Stromal cell of bone marrow (primary cell): ENCODE measurements around the gene ADGRG7.
"Not testable (repeated sequence)": the region's sequence is repeated elsewhere in the genome, so short reads cannot be mapped to it uniquely, and the experiment has no call there.

Experiments used
- DNase-seq: peaks from one replicate; pipeline ENCODE4 v3.0.0-alpha.2; 2012; ENCODE audit warnings: low read depth

ADGRG7 gene

GRCh38 chr3:100645913-100646312 lies 36.5 kb downstream of the ADGRG7 start:
- DNase-seq = no peak

GRCh38 chr3:100647171-100647570 lies 37.8 kb downstream of the ADGRG7 start:
- no peak for DNase-seq

GRCh38 chr3:100647657-100648056 lies 38.3 kb downstream of the ADGRG7 start:
- DNase-seq = no peak

- peak; percentile 75 for DNase-seq
Observed at GRCh38 chr3:100650651-100651619, 41.5 kb downstream of the ADGRG7 start.

GRCh38 chr3:100653604-100654294 lies 44.3 kb downstream of the ADGRG7 start:
- no peak for DNase-seq

DNA sequence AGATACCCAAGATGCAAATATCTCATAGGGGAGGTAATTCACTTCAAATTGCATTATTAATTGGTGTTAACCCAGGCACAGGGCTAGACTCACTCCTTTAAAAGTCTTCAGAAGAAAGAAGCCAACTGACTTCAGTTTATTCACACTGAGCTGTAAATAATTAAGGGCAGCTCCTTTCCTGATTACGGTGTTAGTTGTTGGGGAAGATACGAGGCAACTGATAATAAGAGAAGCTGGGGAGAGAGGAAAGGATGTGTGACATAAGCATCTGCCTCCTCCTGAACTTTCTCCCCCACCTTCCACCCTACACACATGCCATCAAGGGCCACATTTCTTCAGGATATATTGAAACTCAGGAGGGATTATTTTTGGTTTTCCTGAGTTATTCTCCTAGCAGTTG lies 47.5 kb downstream of the ADGRG7 start:
- DNase-seq = no peak

DNA sequence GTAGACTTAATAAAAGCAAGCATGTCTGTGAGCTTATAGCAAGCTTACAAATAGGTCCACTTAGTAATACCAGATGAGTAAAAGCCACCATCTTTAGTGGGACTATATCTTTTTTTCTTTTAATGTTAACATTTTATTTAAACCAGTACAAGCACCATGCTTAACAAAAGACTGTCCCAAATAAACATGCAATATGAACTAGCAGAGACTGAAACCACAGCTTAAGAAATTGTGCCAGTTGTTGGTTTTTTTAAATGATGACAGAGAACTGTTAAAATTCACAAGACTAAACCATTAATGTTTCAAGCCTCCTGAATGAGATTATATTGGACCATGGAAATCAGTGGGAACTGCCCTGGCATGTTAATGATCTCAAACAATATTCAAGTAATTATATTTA lies 51.9 kb downstream of the ADGRG7 start:
- peak; percentile 9 for DNase-seq

DNA sequence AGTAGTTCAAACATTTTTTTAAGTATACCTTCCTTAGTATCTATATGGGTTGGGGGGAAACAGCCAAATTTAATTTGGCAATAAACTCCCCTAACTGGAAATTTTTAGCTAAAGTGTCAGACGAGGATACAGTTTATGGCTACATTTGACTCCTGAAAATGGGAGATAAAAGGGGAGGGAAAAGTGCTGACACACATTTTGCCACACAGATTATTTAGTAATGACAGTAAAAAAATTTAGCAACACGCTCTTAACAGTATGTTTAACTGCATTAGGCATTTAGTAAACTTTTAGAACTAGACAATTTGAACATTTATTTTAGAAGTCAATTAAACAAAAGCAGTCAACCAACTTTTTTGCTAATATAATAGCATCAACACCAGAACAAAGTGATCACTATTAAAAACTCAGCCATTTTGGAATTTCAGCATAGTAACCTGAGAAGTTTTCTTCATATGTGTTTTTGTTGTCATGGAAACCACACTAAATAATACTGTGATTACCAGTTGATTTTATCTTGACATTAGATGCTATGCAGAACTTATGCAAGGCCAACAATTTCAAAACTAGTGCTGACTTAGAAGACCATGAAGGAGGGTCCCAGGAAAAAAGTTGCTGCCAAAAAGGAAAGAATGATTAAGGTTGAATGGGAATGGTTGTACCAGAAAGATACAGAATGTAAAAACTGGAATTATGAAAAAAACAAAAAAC lies 52.9 kb downstream of the ADGRG7 start:
- DNase-seq = peak; percentile 2

- no peak for DNase-seq
Observed at GRCh38 chr3:100665230-100665629, 55.8 kb downstream of the ADGRG7 start.

DNA sequence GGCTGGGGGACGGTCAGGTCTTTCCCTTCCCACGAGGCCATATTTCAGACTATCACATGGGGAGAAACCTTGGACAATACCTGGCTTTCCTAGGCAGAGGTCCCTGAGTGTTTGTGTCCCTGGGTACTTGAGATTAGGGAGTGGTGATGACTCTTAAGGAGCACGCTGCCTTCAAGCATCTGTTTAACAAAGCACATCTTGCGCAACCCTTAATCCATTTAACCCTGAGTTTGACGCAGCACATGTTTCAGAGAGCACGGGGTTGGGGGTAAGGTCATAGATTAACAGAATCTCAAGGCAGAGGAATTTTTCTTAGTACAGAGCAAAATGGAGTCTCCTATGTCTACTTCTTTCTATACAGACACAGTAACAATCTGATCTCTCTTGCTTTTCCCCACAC lies 57.3 kb downstream of the ADGRG7 start:
- DNase-seq = not testable (repeated sequence)

- DNase-seq = not testable (repeated sequence)
Observed at GRCh38 chr3:100667316-100667715, 57.9 kb downstream of the ADGRG7 start.

GRCh38 chr3:100670995-100671394 lies 61.6 kb downstream of the ADGRG7 start:
- not testable (repeated sequence) for DNase-seq

GRCh38 chr3:100681496-100681895 lies 72.1 kb downstream of the ADGRG7 start:
- no peak for DNase-seq

GRCh38 chr3:100682056-100682853 lies 72.9 kb downstream of the ADGRG7 start:
- DNase-seq = no peak

GRCh38 chr3:100682854-100683760 lies 73.7 kb downstream of the ADGRG7 start:
- no peak for DNase-seq

DNA sequence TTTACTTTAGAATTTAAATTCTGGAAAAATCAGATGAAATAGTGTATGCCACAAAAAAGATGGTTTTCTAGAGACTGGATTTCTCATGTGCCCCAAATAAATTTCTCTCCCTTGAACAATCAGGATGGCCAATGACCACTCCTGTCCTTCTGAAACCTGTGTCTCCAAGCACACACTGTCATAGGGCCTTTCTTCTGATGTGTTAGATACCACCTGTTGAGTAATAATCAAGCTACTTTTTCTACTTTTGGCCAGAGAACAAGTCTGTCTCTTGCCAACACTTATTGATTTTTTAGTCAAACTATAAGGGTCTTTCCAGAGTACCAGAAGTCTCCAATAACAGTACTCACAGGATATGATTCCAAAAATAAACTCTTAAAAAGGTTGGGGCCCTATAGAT lies 83.8 kb downstream of the ADGRG7 start:
- no peak for DNase-seq

GRCh38 chr3:100695696-100696095 lies 86.3 kb downstream of the ADGRG7 start:
- no peak for DNase-seq

DNA sequence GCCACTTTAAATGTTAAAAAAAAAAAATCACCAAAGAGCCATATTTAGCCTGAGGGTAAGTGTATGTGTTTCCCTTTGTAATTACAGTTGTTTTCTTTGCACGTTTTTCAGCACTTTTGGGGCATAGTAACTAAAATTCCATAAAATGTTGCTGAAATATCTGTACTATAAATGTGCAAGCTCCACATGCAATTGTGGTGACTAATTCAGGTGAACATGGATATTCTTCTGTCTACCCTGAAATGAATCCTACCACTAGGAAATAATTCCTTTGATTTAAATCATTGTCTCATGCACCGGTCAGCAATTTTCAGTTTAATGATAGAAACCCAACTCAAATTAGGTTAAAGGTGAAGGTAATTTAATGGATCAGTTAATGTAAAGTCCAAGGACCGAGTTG lies 86.8 kb downstream of the ADGRG7 start:
- DNase-seq = no peak

DNA sequence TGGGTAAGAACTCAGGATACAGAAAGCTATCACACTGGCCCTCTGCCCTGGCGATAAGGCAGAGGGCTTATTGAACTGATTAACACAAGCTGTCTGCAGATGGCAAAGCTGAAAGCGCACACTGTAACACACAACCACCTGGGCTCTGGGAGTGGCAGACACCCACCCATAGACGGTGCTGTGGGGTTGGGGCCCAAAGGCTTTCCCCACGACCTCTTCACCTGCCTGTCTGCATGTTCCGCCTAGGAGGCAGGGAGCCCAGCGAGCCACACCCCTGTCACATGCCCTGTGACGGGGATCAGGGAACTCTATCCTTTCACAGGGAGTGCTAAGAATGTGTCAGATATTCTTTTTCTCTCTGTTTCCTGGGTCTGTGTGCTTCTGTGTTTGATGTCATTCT lies 87.8 kb downstream of the ADGRG7 start:
- DNase-seq = no peak

DNA sequence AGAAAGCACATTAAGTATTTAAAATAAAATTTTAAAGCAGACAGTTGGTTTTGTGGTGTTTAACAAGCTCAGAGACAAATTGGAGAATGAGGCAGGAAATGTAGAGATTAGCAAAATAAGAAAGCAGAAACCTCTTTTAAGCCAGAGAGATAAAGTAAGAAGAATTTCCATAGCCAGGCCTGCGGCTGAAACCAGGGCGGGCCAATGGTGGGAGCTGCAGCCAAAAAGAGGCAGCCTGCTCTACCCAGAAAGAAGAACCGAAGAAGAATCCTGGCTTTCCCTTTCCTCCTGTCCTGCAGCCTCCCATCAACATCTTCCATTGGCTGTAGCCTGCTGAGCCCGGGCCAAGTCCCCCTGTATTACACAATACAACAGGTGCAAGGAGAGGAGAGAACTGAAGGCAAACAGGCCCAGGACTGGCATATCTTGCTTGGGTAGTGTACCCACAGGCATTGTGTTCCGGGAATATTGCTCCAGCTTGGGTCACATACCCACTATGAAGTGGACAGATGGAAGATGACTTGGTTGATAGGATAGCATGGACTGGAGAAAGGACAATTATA lies 88.4 kb downstream of the ADGRG7 start:
- DNase-seq = no peak
